Measurements from ENCODE around the gene TMEM94. TPM values are rescaled to one million over a fixed set of nuclear protein-coding genes. Genes with fewer than 3 reads are reported as not detected.

TMEM94 gene
- total and polyA plus RNA-seq, 2 of the 13 experiments (the other 11 are each of a cell fraction or from before 2014, with no cell fraction given) = 32.6 to 134 TPM

- no peak for TF ChIP-seq CENPT (CRISPR knock-in tag; IDR thresholded peaks at IDR 0.05; ENCODE audit: low read depth)
- TF ChIP-seq POGZ (CRISPR knock-in tag; IDR thresholded peaks at IDR 0.05) = no peak
- TF ChIP-seq IRX3 (CRISPR knock-in tag; IDR thresholded peaks at IDR 0.05; ENCODE audit: borderline replicate concordance, low read depth) = no peak
- TF ChIP-seq ZNF800 (CRISPR knock-in tag; IDR thresholded peaks at IDR 0.05) = peak; percentile 88
- TF ChIP-seq ELF1 (CRISPR knock-in tag; IDR thresholded peaks at IDR 0.05) = no peak
- no peak for TF ChIP-seq TAF15 (IDR thresholded peaks at IDR 0.05; ENCODE audit: low read depth, low read length, poor library complexity, severe bottlenecking)
- TF ChIP-seq SUZ12 (IDR thresholded peaks at IDR 0.05; ENCODE audit: low read depth, low read length) = no peak
- TF ChIP-seq ZIK1 (CRISPR knock-in tag; IDR thresholded peaks at IDR 0.05; ENCODE audit: borderline replicate concordance, low read depth) = no peak
- no peak for TF ChIP-seq DDIT3 (CRISPR knock-in tag; IDR thresholded peaks at IDR 0.05)
- no peak for TF ChIP-seq MTF1 (CRISPR knock-in tag; IDR thresholded peaks at IDR 0.05)
- TF ChIP-seq, protein P1, sequence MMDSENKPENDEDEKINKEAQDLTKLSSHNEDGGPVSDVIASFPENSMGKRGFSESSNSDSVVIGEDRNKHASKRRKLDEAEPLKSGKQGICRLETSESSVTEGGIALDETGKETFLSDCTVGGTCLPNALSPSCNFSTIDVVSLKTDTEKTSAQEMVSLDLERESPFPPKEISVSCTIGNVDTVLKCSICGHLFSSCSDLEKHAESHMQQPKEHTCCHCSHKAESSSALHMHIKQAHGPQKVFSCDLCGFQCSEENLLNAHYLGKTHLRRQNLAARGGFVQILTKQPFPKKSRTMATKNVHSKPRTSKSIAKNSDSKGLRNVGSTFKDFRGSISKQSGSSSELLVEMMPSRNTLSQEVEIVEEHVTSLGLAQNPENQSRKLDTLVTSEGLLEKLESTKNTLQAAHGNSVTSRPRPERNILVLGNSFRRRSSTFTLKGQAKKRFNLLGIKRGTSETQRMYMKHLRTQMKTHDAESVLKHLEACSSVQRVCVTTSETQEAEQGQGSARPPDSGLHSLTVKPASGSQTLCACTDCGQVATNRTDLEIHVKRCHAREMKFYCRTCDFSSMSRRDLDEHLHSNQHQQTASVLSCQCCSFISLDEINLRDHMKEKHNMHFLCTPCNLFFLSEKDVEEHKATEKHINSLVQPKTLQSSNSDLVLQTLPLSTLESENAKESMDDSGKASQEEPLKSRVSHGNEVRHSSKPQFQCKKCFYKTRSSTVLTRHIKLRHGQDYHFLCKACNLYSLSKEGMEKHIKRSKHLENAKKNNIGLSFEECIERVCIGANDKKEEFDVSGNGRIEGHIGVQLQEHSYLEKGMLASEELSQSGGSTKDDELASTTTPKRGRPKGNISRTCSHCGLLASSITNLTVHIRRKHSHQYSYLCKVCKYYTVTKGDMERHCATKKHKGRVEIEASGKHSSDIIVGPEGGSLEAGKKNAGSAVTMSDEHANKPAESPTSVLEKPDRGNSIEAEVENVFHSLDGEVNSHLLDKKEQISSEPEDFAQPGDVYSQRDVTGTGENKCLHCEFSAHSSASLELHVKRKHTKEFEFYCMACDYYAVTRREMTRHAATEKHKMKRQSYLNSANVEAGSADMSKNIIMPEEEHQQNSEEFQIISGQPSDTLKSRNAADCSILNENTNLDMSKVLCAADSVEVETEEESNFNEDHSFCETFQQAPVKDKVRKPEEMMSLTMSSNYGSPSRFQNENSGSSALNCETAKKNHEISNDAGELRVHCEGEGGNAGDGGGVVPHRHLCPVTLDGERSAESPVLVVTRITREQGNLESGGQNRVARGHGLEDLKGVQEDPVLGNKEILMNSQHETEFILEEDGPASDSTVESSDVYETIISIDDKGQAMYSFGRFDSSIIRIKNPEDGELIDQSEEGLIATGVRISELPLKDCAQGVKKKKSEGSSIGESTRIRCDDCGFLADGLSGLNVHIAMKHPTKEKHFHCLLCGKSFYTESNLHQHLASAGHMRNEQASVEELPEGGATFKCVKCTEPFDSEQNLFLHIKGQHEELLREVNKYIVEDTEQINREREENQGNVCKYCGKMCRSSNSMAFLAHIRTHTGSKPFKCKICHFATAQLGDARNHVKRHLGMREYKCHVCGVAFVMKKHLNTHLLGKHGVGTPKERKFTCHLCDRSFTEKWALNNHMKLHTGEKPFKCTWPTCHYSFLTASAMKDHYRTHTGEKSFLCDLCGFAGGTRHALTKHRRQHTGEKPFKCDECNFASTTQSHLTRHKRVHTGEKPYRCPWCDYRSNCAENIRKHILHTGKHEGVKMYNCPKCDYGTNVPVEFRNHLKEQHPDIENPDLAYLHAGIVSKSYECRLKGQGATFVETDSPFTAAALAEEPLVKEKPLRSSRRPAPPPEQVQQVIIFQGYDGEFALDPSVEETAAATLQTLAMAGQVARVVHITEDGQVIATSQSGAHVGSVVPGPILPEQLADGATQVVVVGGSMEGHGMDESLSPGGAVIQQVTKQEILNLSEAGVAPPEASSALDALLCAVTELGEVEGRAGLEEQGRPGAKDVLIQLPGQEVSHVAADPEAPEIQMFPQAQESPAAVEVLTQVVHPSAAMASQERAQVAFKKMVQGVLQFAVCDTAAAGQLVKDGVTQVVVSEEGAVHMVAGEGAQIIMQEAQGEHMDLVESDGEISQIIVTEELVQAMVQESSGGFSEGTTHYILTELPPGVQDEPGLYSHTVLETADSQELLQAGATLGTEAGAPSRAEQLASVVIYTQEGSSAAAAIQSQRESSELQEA (CRISPR knock-in tag; IDR thresholded peaks at IDR 0.05; ENCODE audit: not compliant biosample characterization) = no peak
- TF ChIP-seq TBX2 (CRISPR knock-in tag; IDR thresholded peaks at IDR 0.05; ENCODE audit: borderline replicate concordance) = peak; percentile 74
- no peak; the same call in 1 of the 2 replicates for TF ChIP-seq KDM5A (IDR thresholded peaks at IDR 0.05; ENCODE audit: borderline replicate concordance, low read length)
- 0 out of 2 replicates have a peak, but pooled peaks have one; percentile 83 for TF ChIP-seq ZNF713 (CRISPR knock-in tag; IDR thresholded peaks at IDR 0.05)
- TF ChIP-seq ZNF20 (CRISPR knock-in tag; IDR thresholded peaks at IDR 0.05) = no peak; the same call in 1 of the 2 replicates
- no peak for TF ChIP-seq ZNF382 (CRISPR knock-in tag; IDR thresholded peaks at IDR 0.05; ENCODE audit: borderline replicate concordance)
- peak; percentile 85 for TF ChIP-seq FOXJ3 (CRISPR knock-in tag; IDR thresholded peaks at IDR 0.05; ENCODE audit: borderline replicate concordance)
- TF ChIP-seq ZNF3 (CRISPR knock-in tag; IDR thresholded peaks at IDR 0.05) = no peak
- TF ChIP-seq ZSCAN22 (CRISPR knock-in tag; IDR thresholded peaks at IDR 0.05) = no peak
- peak; percentile 52 for TF ChIP-seq KMT2B (CRISPR knock-in tag; IDR thresholded peaks at IDR 0.05)
These were observed 3.3 kb downstream of the TMEM94 start (continued) for GRCh38 chr17:75459590-75460267.

All from HepG2 (cell line).